Measurements from ENCODE around the gene COL26A1. TPM values are rescaled to one million over a fixed set of nuclear protein-coding genes. Genes with fewer than 3 reads are reported as not detected.

COL26A1 gene
- polyA plus RNA-seq (2012; ENCODE audit: insufficient read length, low read depth): 4.3 TPM

DNA sequence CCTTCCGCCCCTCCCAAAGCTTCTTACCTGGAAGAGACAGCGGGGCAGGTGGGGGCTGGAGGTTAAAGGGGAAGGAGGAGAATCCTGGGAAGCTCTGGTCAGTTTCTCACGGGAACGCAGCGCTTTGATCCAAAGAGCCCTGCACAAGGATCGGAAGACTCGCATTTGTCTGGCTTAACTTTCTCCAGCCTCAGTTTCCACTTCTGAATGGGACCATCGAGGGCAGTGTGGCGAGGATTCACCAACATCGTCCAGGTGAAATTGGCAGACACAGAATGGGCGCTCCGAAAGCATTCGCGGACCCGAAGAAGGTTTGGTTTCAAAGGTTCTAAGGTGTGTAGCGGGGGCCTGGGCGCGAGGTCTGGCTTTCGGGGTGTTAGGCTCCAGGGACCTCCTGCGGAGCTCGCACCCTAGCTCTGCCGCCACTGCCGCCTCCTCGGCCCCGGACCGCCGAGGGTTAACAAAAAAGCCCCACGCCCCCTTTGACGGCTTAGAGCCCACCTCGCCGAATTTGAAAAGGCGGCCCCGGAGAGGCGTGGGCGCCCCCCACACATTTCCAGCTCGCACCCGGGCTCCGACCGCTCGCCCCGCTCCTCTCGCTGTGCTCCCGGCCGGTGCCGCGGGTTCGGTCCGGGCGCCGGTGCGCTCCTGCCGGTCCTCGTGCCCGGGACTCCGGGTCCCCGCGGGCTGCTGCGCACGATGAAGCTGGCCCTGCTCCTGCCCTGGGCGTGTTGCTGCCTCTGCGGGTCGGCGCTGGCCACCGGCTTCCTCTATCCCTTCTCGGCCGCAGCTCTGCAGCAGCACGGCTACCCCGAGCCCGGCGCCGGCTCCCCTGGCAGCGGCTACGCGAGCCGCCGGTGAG lies at the start of gene COL26A1:
Gene COL26A1, plus strand, starts transcription at position 542 of the 862 bp plus-strand sequence. Its CDS starts 158 bp downstream, at position 700.
- TF ChIP-seq POLR2AphosphoS5 (IDR thresholded peaks at IDR 0.05; ENCODE audit: low read depth, low read length) (no peak), SIN3A (IDR thresholded peaks at IDR 0.05; ENCODE audit: borderline replicate concordance, insufficient read depth, low read length) (no peak), TAF1 (IDR thresholded peaks at IDR 0.05; ENCODE audit: borderline replicate concordance, insufficient read depth, low read length) (no peak)

DNA sequence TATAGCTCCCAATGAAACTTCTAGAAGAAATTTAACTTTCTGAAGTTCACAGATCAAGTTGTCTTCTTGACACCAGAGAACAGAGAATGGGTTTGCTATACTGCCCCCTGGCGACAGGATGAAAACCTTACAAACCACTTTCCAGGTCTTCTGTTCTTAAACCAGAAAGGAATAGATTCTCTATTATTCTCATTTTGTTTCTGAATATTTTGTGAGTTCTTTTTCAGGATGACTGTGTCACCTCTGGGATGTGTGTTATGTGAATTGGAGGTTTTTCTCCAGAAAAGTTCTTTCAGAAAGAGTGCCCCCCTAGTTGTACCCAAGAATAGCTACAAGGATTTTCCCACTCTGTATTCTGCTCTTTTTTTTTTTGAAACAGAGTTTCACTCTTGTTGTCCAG lies 47.3 kb upstream of the COL26A1 start:
- TF ChIP-seq POLR2AphosphoS5 (IDR thresholded peaks at IDR 0.05; ENCODE audit: low read depth, low read length) (no peak), TAF1 (IDR thresholded peaks at IDR 0.05; ENCODE audit: borderline replicate concordance, insufficient read depth, low read length) (no peak)

DNA sequence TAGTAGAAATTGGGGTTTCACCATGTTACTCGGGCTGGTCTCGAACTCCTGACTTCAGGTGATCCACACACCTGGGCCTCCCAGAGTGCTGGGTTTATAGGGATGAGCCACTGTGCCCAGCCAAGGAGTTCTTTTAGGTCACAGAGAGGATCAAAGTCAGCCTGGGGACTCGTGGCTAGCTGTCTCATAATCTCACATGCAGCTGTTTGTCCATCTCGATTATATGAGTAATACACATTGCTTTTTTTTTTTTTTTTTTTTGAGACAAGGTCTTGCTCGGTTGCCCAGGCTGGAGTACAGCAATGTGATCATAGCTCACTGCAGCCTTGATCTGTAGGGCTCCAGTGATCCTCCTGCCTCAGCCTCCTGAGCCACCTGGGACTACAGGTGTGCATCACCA lies 43.3 kb upstream of the COL26A1 start:
- TF ChIP-seq SIN3A (IDR thresholded peaks at IDR 0.05; ENCODE audit: borderline replicate concordance, insufficient read depth, low read length) (no peak), FOXP2 (optimal IDR thresholded peaks at IDR 0.05; ENCODE audit: borderline replicate concordance, extremely low read depth, extremely low read length, insufficient read depth) (no peak), POLR2AphosphoS5 (IDR thresholded peaks at IDR 0.05; ENCODE audit: low read depth, low read length) (no peak), TAF1 (IDR thresholded peaks at IDR 0.05; ENCODE audit: borderline replicate concordance, insufficient read depth, low read length) (no peak)
- TF ChIP-seq, protein P1, sequence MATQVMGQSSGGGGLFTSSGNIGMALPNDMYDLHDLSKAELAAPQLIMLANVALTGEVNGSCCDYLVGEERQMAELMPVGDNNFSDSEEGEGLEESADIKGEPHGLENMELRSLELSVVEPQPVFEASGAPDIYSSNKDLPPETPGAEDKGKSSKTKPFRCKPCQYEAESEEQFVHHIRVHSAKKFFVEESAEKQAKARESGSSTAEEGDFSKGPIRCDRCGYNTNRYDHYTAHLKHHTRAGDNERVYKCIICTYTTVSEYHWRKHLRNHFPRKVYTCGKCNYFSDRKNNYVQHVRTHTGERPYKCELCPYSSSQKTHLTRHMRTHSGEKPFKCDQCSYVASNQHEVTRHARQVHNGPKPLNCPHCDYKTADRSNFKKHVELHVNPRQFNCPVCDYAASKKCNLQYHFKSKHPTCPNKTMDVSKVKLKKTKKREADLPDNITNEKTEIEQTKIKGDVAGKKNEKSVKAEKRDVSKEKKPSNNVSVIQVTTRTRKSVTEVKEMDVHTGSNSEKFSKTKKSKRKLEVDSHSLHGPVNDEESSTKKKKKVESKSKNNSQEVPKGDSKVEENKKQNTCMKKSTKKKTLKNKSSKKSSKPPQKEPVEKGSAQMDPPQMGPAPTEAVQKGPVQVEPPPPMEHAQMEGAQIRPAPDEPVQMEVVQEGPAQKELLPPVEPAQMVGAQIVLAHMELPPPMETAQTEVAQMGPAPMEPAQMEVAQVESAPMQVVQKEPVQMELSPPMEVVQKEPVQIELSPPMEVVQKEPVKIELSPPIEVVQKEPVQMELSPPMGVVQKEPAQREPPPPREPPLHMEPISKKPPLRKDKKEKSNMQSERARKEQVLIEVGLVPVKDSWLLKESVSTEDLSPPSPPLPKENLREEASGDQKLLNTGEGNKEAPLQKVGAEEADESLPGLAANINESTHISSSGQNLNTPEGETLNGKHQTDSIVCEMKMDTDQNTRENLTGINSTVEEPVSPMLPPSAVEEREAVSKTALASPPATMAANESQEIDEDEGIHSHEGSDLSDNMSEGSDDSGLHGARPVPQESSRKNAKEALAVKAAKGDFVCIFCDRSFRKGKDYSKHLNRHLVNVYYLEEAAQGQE (IDR thresholded peaks at IDR 0.05; ENCODE audit: insufficient read depth in 1 of 2, low read depth in 2 of 2, low read length in 2 of 2): no peak

DNA sequence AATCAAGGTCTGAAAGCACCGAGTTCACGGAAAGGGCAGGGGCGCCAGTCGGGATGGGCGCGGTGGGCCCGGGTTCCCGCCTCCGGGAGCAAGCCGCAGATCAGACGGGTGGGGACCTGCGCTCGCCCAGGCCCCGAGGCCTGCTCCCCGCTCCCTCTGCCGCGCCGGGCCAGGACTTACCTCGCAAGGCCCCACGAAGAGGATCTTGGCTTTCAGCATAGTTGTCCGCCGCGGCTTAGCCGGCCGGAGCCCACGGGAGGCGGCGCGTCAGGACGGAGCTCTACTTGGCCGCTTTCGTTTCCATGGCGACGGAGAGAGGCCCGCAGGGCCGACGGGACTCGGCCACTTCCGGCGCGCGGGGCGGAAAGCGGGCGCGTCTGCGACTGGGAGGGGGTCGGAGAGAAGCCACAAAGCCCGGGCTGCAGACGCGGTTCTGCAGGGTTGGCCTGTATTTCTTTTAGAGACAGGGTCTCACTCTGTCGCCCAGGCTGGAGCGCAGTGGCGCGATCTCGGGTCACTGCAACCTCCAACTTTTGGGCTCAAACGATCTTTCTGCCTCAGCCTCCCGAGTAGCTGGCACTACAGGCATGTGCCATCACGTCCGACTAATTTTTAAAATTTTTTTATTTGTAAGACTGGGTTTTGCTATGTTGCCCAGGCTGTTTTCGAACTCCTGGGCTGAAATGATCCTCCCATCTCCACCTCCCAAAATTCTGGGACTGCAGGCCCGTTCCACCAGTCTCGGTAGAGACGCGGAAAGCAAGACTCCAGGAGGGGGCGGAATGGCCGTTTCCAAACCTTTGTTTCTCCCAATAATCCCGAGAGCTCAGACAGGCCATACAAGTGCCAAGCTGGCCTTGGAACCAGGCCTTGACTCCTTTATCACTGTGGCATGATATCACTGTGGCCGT lies 40.9 kb upstream of the COL26A1 start, which contains the start of gene IFT22:
Gene IFT22, minus strand, starts transcription at position 322 of the 911 bp plus-strand sequence. Its CDS starts 103 bp downstream, at position 219.
- TF ChIP-seq, protein P1 (IDR thresholded peaks at IDR 0.05; ENCODE audit: insufficient read depth in 1 of 2, low read depth in 2 of 2, low read length in 2 of 2): no peak
- TF ChIP-seq POLR2AphosphoS5 (IDR thresholded peaks at IDR 0.05; ENCODE audit: low read depth, low read length): peak; percentile 71
- no peak for TF ChIP-seq TAF1 (IDR thresholded peaks at IDR 0.05; ENCODE audit: borderline replicate concordance, insufficient read depth, low read length)
- TF ChIP-seq FOXP2 (optimal IDR thresholded peaks at IDR 0.05; ENCODE audit: borderline replicate concordance, extremely low read depth, extremely low read length, insufficient read depth): peak; percentile 30
- no peak for TF ChIP-seq SIN3A (IDR thresholded peaks at IDR 0.05; ENCODE audit: borderline replicate concordance, insufficient read depth, low read length)

DNA sequence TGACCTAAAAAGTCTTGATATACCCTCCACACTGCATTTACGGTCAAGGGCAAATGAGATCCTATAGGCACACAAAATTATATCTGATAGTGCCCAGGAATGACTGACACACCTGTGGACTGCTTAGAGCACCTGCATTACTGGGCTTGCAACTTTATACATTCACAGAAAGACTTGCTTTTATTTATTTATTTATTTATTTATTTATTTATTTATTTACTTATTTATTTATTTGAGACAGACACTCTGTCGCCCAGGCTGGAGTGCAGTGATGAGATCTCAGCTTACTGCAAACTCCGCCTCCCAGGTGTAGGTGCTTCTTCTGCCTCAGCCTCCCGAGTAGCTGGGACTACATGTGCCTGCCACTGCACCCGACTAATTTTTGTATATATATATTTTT lies 34.5 kb upstream of the COL26A1 start:
- TF ChIP-seq POLR2AphosphoS5 (IDR thresholded peaks at IDR 0.05; ENCODE audit: low read depth, low read length): no peak
- no peak for TF ChIP-seq TAF1 (IDR thresholded peaks at IDR 0.05; ENCODE audit: borderline replicate concordance, insufficient read depth, low read length)
- TF ChIP-seq, protein P1 (IDR thresholded peaks at IDR 0.05; ENCODE audit: insufficient read depth in 1 of 2, low read depth in 2 of 2, low read length in 2 of 2): no peak
- no peak for TF ChIP-seq SIN3A (IDR thresholded peaks at IDR 0.05; ENCODE audit: borderline replicate concordance, insufficient read depth, low read length)
- no peak for TF ChIP-seq FOXP2 (optimal IDR thresholded peaks at IDR 0.05; ENCODE audit: borderline replicate concordance, extremely low read depth, extremely low read length, insufficient read depth)

Measured in PFSK-1 (cell line).